ENCODE data around the gene ABLIM1.

The ABLIM1 gene

DNA sequence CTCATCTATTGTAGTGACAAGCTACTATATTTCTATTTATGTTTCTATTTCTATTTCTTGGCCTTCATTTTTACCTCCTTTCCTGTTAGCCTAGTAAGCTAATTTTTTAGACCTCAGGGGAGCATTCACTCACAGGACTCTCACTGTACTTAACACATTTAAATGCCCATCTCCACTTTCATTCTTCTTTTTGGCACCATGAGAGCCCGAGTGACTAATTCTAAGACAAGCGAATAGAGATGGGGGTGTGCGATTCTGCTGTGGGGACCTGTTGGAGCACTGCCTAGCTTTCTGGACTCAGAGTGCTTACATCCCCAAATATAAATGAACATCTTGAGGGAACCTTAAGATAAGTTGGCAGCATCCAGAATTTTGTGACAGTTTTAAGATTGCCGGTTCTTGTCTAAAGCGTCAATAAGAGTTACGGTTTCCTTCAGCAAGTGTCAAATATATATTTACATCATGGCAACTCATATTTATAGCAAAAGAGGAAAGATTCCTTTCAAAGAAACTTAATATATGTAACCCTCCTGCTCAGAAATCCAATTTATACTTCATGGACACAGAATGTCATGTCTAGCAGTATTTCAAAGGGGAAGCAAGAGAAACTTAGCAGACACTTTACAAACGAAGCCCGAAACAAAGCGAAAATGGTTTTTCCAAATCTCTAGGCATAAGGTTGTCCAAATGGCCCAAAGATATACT lies 199.7 kb downstream of the ABLIM1 start:
- H3K9ac ChIP-seq (ENCODE audit: low read depth, low read length): no peak overlapping the region
- peaks cover 6% of the 10 kb centered on the region; the same call in 1 of the 2 replicates for H3K4me1 ChIP-seq (ENCODE audit: insufficient read depth, low read length)
- H3K36me3 ChIP-seq (ENCODE audit: insufficient read depth, low read length): no peaks in the 10 kb centered on the region; the same call in 1 of the 2 replicates
- no peaks in the 10 kb centered on the region for H3K9me3 ChIP-seq (ENCODE audit: control insufficient read depth, insufficient read depth, low read length)

DNA sequence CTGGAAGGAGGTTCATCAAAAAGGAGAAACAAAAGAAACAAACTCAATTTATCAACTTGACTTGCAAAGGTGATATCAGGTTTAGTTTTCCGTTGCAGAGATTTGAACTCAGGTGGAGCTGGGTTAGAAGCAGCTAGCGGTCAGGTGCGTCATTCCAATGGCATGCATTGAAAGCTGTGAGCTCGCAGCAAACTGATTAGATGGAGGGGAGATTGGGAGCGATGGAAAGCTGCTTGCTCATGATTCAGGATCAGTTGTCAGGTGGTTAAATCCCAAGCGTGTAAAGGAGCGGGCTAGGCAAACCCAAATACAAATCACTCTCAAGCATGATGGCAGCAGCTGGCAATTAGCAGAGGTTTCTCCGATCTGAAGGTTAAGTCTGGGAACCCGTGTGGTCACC lies 204.5 kb downstream of the ABLIM1 start:
- no peaks in the 10 kb centered on the region; the same call in 1 of the 2 replicates for H3K36me3 ChIP-seq (ENCODE audit: insufficient read depth, low read length)
- H3K9ac ChIP-seq (ENCODE audit: low read depth, low read length): no peak overlapping the region
- H3K9me3 ChIP-seq (ENCODE audit: control insufficient read depth, insufficient read depth, low read length): peaks cover 3% of the 10 kb centered on the region; the same call in 1 of the 2 replicates
- H3K4me1 ChIP-seq (ENCODE audit: insufficient read depth, low read length): peaks cover 13% of the 10 kb centered on the region; the same call in 1 of the 2 replicates

DNA sequence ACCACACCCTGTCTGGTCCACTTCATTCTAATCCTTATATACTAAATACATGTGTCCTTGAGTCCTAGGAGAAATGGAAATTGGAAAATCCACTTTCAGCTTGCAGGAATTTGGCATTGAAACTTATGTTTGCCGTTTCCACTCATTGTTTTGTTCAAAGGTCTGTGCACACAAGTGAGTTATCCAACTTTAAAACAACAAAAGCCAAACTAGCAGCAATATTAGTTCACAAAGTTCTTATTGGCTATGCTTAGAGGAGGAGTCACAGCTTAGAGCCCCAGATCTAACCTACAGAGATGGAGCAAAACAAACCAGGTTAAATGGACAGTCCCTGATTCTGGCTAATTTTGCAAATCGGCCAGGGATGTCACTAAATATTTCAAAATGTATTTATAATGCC lies 209.2 kb downstream of the ABLIM1 start:
- no peak overlapping the region for H3K9ac ChIP-seq (ENCODE audit: low read depth, low read length)
- peaks cover 12% of the 10 kb centered on the region; the same call in 1 of the 2 replicates for H3K4me1 ChIP-seq (ENCODE audit: insufficient read depth, low read length)
- H3K36me3 ChIP-seq (ENCODE audit: insufficient read depth, low read length): no peaks in the 10 kb centered on the region
- H3K9me3 ChIP-seq (ENCODE audit: control insufficient read depth, insufficient read depth, low read length): peaks cover 3% of the 10 kb centered on the region; the same call in 1 of the 2 replicates

DNA sequence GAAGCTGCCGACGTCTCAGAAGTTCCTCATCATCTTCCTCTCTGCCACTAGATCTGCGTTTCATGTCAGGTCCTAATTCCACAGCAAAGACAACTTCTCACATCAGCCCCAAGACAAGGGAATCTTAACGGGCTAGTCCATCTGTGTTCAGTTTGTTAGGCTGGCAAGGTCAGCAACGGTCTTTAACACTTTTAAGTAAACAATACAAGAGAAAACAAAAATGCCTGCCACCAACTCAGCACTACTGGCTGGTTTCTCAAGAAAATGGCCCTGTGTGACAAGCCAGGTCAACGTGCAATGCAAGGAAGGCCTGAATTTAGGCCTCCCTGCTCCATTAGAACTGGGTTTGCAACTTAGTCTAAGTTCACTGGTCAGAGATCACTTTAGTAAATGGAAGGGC lies 212.7 kb downstream of the ABLIM1 start:
- Histone ChIP-seq H3K9ac (ENCODE audit: low read depth, low read length) (no peak overlapping the region), H3K9me3 (ENCODE audit: control insufficient read depth, insufficient read depth, low read length) (no peaks in the 10 kb centered on the region), H3K4me1 (ENCODE audit: insufficient read depth, low read length) (peaks cover 7% of the 10 kb centered on the region; the same call in 1 of the 2 replicates), H3K36me3 (ENCODE audit: insufficient read depth, low read length) (no peaks in the 10 kb centered on the region)

DNA sequence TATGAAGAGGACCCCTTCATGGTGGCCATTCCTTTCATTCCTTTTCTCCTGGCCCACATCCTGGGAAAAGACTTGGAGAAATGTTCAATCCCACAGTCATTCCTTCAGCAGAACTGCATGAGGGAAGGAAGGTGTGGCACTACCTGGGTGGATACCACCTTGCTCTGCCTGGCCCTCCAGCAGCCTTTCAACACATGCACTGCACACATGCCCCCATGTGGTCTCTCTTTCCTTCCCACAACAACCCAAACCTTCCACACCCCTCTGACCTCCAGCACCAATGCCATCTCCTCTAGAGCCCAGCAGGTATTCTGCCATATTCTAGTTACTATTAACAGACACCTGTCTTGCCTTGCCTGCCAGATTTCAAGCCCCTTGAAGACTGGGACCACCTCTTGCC lies 213.3 kb downstream of the ABLIM1 start:
- Histone ChIP-seq H3K9ac (ENCODE audit: low read depth, low read length) (no peak overlapping the region), H3K36me3 (ENCODE audit: insufficient read depth, low read length) (no peaks in the 10 kb centered on the region), H3K9me3 (ENCODE audit: control insufficient read depth, insufficient read depth, low read length) (no peaks in the 10 kb centered on the region), H3K4me1 (ENCODE audit: insufficient read depth, low read length) (peaks cover 7% of the 10 kb centered on the region; the same call in 1 of the 2 replicates)

DNA sequence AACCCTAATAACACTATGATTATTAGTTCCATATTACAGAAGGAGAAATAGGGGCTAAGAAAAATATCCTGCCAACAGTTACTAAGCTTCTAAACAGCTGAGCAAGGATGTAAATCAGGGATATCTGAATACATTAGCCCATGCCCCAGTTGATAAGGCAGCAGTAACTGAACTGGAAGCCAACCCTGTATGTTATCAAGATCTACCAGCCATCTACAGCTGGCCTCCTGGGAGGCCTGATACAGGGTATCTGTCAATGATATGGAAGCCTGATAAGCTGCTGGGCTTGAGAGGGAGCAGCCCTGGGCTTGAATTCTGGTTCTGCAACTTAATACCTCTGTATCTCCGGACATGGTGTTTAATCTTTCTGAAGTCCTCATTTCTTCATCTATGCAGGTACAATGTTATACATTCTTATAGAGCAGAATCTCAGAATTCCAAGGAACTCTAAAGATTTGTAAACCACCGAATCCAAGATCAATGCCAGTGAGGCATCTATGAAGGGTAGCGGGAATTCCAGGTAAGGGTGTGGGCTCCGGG lies 215.9 kb downstream of the ABLIM1 start:
- Histone ChIP-seq H3K9ac (ENCODE audit: low read depth, low read length) (no peak overlapping the region), H3K36me3 (ENCODE audit: insufficient read depth, low read length) (peaks cover 7% of the 10 kb centered on the region; the same call in 1 of the 2 replicates), H3K4me1 (ENCODE audit: insufficient read depth, low read length) (no peaks in the 10 kb centered on the region), H3K9me3 (ENCODE audit: control insufficient read depth, insufficient read depth, low read length) (no peaks in the 10 kb centered on the region)

DNA sequence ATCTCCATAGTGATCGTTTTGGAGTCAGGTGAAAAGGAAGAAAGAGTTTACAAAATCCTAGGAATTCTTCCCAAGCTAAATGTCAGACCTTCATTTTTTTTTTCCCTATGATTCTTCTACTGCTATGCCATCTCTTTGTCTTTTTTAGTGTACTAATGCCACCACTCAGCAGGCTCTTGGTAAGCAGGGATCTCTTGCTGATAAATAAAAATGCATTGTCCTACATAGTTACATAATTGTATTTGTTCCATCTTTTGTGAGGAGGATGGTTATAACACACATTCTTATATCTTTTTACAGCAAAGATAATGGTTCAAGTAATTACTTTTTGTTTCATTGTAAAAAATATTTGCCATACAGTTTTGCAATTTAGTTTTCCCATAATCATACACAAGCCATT lies 217.0 kb downstream of the ABLIM1 start:
- Histone ChIP-seq H3K9ac (ENCODE audit: low read depth, low read length) (no peak overlapping the region), H3K4me1 (ENCODE audit: insufficient read depth, low read length) (no peaks in the 10 kb centered on the region), H3K9me3 (ENCODE audit: control insufficient read depth, insufficient read depth, low read length) (no peaks in the 10 kb centered on the region), H3K36me3 (ENCODE audit: insufficient read depth, low read length) (peaks cover 8% of the 10 kb centered on the region; the same call in 1 of the 2 replicates)

DNA sequence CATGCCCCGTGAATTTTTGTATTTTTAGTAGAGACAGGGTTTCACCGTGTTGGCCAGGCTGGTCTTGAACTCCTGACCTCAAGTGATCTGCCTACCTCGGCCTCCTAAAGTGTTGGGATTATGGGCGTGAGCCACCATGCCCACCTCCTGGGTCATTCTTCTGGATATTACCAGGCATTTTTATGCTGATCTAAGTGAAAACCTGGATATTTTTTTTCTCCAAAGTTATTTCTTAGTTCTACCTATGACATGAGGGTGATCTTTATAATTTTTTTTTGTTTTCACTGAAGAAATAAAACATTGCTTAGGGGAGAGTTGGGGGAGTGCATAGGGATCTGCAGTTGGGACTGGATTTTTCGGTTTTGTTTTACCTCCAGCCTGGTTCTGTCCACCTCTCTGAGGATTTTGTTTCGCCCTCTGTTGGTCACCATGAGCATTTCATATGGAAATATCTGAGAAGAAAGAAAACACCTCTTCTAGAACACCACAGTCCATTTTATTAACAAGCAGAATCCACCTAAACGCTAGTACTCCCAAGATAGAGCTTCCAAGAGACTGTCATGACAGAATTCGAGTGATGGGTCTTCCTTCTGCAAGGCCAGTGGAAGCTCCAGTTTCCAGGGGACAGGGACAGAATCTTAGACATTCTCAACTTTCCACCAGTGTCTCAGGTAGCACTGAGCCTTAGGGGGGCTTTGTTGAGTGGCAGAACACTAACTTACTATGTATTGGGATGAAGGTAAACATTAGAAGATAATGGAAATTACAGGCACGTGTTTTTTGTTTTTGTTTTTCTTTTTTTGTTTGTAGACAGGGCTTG lies 220.4 kb downstream of the ABLIM1 start:
- H3K9ac ChIP-seq (ENCODE audit: low read depth, low read length): no peak overlapping the region
- no peaks in the 10 kb centered on the region for H3K4me1 ChIP-seq (ENCODE audit: insufficient read depth, low read length)
- H3K9me3 ChIP-seq (ENCODE audit: control insufficient read depth, insufficient read depth, low read length): no peaks in the 10 kb centered on the region
- H3K36me3 ChIP-seq (ENCODE audit: insufficient read depth, low read length): peaks cover 11% of the 10 kb centered on the region; the same call in 1 of the 2 replicates

DNA sequence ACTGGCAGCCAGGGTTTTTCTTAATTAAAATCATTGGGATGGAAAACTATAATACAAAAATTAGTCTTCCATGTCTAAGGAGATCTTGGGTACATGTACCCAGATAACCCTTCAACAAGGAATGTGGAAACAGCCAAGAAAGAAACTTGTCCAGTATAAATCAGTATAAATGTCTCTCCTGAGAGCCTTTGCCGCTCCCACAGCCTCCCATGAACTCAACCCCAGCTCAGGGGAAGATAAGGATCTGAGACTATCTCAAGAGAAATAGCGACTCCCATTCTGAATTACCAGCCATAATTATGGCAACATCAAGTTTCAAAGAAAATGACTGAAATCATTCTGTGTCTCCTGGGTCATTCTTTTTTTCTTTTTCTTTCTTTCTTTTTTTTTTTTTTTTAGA lies 221.1 kb downstream of the ABLIM1 start:
- peaks cover 11% of the 10 kb centered on the region; the same call in 1 of the 2 replicates for H3K36me3 ChIP-seq (ENCODE audit: insufficient read depth, low read length)
- no peaks in the 10 kb centered on the region for H3K9me3 ChIP-seq (ENCODE audit: control insufficient read depth, insufficient read depth, low read length)
- no peak overlapping the region for H3K9ac ChIP-seq (ENCODE audit: low read depth, low read length)
- no peaks in the 10 kb centered on the region for H3K4me1 ChIP-seq (ENCODE audit: insufficient read depth, low read length)

DNA sequence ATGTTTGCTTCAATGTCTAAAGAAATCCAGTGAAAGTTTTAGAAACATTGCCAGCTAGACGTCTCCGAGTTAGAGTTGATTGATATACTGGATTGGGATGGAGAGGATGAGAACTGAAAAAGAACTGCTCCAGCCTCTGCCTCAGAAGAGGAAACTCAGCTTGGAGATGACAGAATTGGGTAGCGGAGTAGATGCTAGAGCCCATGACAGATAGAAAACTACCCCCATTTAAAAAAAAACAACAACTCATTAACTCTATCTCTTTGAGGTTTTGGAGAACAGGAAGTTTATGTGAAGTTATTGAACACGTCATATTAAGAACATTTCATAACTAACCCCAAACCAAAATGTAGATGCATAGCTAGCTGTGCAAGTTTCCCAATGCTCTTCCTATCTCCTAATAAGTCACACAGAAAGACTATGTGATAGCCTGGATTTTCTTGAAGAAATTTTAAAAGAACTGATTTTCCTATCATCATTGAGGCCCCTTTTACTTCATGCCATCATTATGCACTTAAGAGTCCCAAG lies 225.4 kb downstream of the ABLIM1 start:
- Histone ChIP-seq H3K9me3 (ENCODE audit: control insufficient read depth, insufficient read depth, low read length) (no peaks in the 10 kb centered on the region), H3K9ac (ENCODE audit: low read depth, low read length) (no peak overlapping the region), H3K4me1 (ENCODE audit: insufficient read depth, low read length) (0 out of 2 replicates have a peak, but pooled peaks cover 2% of the 10 kb centered on the region), H3K36me3 (ENCODE audit: insufficient read depth, low read length) (peaks cover 4% of the 10 kb centered on the region; the same call in 1 of the 2 replicates)

DNA sequence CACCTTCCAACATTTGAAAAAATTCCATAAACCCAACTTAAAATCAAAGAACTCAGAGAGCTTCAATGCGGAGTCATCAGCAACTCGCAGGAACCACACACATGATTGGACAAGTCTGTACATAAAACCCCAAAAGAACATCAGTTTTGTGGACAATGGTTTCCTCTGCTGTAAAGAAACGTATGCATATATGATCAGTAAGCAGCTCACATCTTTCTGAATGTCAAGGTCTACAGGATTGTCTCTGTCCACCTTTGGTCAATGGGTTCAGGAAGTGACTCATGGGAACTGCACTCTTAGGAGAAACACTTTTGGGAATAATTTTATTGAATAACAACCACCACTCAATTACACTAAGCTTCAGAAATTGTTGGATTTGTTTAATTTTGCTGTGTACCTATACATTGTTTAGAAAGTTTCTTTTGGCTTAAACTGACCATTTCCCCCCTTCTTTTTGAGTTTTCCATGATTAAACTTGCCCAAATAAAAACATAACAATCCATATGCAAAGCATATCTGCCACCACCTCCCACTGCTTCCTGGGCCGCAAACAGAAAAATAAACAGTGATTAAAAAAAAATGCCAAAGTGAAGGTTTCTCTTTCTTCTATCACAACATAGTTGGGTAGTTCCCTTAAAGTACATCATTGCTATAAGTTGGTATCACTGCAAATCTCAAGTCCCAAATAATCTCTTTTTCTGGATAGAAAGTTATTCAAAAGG lies 226.5 kb downstream of the ABLIM1 start:
- H3K9me3 ChIP-seq (ENCODE audit: control insufficient read depth, insufficient read depth, low read length): no peaks in the 10 kb centered on the region

DNA sequence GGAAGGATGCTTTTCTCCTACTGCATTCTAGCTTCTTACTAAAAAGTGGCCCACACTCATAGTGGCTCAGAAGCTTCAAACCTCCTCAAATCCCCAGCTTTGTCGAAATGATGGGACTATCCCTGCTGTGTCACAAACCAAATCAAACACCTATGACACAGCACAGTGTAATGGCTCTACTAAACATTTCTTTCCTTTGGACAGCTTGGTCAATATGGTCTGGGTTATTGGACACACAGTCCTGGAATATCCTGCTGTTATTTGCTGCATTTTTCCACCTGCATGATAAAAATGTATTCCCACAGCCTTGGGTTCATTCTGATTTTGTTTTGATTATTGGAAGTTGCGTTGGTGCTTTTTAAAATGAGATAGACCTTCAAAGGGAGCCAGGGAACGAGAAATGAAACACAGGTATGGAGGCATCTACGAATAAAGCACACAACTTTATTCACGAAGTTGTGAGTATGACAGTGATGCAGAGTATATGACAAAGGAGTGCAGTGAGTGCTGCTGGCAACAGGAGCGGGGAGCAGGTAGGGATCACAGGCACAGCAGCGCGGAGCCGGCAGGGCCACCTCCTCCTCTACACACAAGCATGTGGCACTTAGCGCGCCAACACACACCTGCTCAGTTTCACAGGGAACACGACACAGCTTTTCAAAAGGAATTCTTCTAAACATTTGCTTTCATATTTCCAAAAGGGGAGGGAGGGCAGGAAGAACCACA lies 227.2 kb downstream of the ABLIM1 start:
- H3K9ac ChIP-seq (ENCODE audit: low read depth, low read length): no peak overlapping the region
- H3K4me1 ChIP-seq (ENCODE audit: insufficient read depth, low read length): 0 out of 2 replicates have a peak, but pooled peaks cover 2% of the 10 kb centered on the region
- no peaks in the 10 kb centered on the region for H3K9me3 ChIP-seq (ENCODE audit: control insufficient read depth, insufficient read depth, low read length)
- 0 out of 2 replicates have a peak, but pooled peaks cover under 1% of the 10 kb centered on the region for H3K36me3 ChIP-seq (ENCODE audit: insufficient read depth, low read length)

More for the DNA sequence above, 226.5 kb downstream of the ABLIM1 start:
- Histone ChIP-seq H3K4me1 (ENCODE audit: insufficient read depth, low read length) (0 out of 2 replicates have a peak, but pooled peaks cover 2% of the 10 kb centered on the region), H3K9ac (ENCODE audit: low read depth, low read length) (no peak overlapping the region), H3K36me3 (ENCODE audit: insufficient read depth, low read length) (peaks cover 4% of the 10 kb centered on the region; the same call in 1 of the 2 replicates)
